ENCODE measurements around the gene CDC27. TPM values are rescaled to one million over a fixed set of nuclear protein-coding genes. Genes with fewer than 3 reads are reported as not detected.

The CDC27 gene
- total and polyA plus RNA-seq, 2 of the 4 experiments (the other 2 are of a cell fraction), result 47.7 to 190 TPM

DNA sequence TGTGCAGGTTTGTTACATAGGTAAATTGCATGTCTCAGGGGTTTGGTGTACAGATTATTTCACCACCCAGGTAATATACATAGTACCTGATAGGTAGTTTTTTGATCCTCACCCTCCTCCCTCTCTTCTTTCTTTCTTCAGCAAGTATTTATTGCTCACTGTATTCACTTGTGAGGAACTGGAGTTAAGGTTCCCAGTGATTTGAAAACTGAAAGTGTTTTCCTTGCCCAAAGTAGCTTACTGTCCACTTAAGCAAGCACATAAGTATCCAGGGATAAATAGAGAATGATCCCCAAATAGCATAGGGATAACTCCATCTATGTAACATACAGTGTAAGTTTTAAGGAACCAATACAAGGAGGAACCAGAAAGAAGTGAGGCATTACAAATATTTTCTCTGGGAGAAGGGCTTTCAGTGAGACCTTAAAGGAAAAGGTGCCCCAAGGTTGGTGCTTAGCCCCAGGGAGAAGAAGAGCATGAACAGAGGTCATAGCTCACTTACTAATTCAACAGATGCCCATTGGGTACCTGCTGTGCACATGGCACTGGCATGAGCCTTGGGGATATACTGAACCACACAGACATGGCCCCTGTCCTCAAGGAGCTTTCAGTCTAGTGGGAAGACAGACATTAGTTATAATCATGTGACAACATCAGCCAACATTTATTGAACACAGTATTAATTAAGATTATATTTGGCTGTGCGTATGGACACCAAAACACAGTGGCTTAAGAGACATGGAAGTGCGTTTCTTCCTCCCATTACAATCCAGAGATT, 37.0 kb upstream of the CDC27 start:
- no peaks in the 10 kb centered on the region for H3K9me3 ChIP-seq (ENCODE audit: control insufficient read depth, insufficient read depth, low read length)
- BruUV-seq (replicated peaks), result no TSS peak
- DNase-seq (peak; percentile 47), ATAC-seq (ENCODE audit: low read depth) (no peak)
- peaks cover 0 to 6% of the 10 kb centered on the region in 2 experiments; a peak in 1 of 4 replicates for H3K79me1 ChIP-seq (ENCODE audit: low read depth in 1 of 2, low read length in 2 of 2)
- peak overlapping the region; percentile 98 for H2AK5ac ChIP-seq (ENCODE audit: low read depth, low read length)
- H3K56ac ChIP-seq (ENCODE audit: extremely low read depth, insufficient read depth, low read length), result peak overlapping the region; percentile 96
- H4K91ac ChIP-seq (ENCODE audit: insufficient read depth, low read depth, low read length), result peak overlapping the region; percentile 87
- WGBS, 2 experiments (ENCODE audit: extremely low coverage in 2 of 2, insufficient read length in 1 of 2), result no CpG with 5 or more reads among the region's 2 CpGs
- peak overlapping the region; percentile 19; the same call in 1 of the 2 replicates for H3K4me2 ChIP-seq (ENCODE audit: low read depth, low read length)
- H3K27me3 ChIP-seq (ENCODE audit: control insufficient read depth, insufficient read depth, low read length), result no peaks in the 10 kb centered on the region
- intact Hi-C loops (cut with micrococcal nuclease), result no loop called here
- CTCF ChIA-PET, result no interaction called here
- POLR2A ChIA-PET (ENCODE audit: unreplicated experiment), result no interaction called here
- H2AK9ac ChIP-seq (replicated peaks; ENCODE audit: low read depth, low read length, poor library complexity), result peak overlapping the region; percentile 71
- peak overlapping the region; percentile 41; the same call in 1 of the 2 replicates for H3K23ac ChIP-seq (ENCODE audit: low read depth, low read length)
- peak overlapping the region; percentile 47 for H2AFZ ChIP-seq (replicated peaks; ENCODE audit: low read length, poor library complexity)
- H4K8ac ChIP-seq (ENCODE audit: low read depth in 2 of 2, low read length in 2 of 2), result peak overlapping the region; percentile 97 to 98
- peak overlapping the region; percentile 98 for H2BK15ac ChIP-seq (ENCODE audit: low read depth, low read length)
- no peak overlapping the region for H3K4me3 ChIP-seq (ENCODE audit: insufficient read depth, low read depth, low read length)
- peak overlapping the region; percentile 96 for H2BK120ac ChIP-seq (ENCODE audit: low read depth, low read length)
- no peak overlapping the region for H3K9ac ChIP-seq (ENCODE audit: low read depth, low read length)
- H3K18ac ChIP-seq (ENCODE audit: low read depth, low read length), result peak overlapping the region; percentile 87
- no peaks in the 10 kb centered on the region for H4K20me1 ChIP-seq (ENCODE audit: insufficient read depth, low read length)
- TF ChIP-seq RFX5 (IDR thresholded peaks at IDR 0.05; ENCODE audit: low read depth, low read length) (no peak), NFE2L2 (IDR thresholded peaks at IDR 0.05; ENCODE audit: low read depth, low read length) (no peak), FOS (IDR thresholded peaks at IDR 0.05; ENCODE audit: low read depth, low read length) (no peak), MXI1 (IDR thresholded peaks at IDR 0.05; ENCODE audit: borderline replicate concordance, low read depth, low read length) (no peak), MAFK (IDR thresholded peaks at IDR 0.05; ENCODE audit: low read depth, low read length) (no peak), SMC3 (IDR thresholded peaks at IDR 0.05; ENCODE audit: low read depth, low read length) (no peak), MAZ (IDR thresholded peaks at IDR 0.05; ENCODE audit: borderline replicate concordance, low read depth, low read length) (no peak), RCOR1 (IDR thresholded peaks at IDR 0.05; ENCODE audit: insufficient replicate concordance, low read length) (no peak), RAD21 (IDR thresholded peaks at IDR 0.05; ENCODE audit: low read length) (no peak), POLR2A (IDR thresholded peaks at IDR 0.05; ENCODE audit: low read depth, low read length) (no peak), CHD1 (IDR thresholded peaks at IDR 0.05; ENCODE audit: low read depth, low read length) (no peak)
- TF ChIP-seq, protein P1, sequence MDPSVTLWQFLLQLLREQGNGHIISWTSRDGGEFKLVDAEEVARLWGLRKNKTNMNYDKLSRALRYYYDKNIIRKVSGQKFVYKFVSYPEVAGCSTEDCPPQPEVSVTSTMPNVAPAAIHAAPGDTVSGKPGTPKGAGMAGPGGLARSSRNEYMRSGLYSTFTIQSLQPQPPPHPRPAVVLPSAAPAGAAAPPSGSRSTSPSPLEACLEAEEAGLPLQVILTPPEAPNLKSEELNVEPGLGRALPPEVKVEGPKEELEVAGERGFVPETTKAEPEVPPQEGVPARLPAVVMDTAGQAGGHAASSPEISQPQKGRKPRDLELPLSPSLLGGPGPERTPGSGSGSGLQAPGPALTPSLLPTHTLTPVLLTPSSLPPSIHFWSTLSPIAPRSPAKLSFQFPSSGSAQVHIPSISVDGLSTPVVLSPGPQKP (IDR thresholded peaks at IDR 0.05; ENCODE audit: borderline replicate concordance, low read depth, low read length), result no peak
- TF ChIP-seq, protein P2, sequence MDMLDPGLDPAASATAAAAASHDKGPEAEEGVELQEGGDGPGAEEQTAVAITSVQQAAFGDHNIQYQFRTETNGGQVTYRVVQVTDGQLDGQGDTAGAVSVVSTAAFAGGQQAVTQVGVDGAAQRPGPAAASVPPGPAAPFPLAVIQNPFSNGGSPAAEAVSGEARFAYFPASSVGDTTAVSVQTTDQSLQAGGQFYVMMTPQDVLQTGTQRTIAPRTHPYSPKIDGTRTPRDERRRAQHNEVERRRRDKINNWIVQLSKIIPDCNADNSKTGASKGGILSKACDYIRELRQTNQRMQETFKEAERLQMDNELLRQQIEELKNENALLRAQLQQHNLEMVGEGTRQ (IDR thresholded peaks at IDR 0.05; ENCODE audit: low read depth, low read length), result no peak
- TF ChIP-seq, protein P3, sequence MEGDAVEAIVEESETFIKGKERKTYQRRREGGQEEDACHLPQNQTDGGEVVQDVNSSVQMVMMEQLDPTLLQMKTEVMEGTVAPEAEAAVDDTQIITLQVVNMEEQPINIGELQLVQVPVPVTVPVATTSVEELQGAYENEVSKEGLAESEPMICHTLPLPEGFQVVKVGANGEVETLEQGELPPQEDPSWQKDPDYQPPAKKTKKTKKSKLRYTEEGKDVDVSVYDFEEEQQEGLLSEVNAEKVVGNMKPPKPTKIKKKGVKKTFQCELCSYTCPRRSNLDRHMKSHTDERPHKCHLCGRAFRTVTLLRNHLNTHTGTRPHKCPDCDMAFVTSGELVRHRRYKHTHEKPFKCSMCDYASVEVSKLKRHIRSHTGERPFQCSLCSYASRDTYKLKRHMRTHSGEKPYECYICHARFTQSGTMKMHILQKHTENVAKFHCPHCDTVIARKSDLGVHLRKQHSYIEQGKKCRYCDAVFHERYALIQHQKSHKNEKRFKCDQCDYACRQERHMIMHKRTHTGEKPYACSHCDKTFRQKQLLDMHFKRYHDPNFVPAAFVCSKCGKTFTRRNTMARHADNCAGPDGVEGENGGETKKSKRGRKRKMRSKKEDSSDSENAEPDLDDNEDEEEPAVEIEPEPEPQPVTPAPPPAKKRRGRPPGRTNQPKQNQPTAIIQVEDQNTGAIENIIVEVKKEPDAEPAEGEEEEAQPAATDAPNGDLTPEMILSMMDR (conservative IDR thresholded peaks at IDR 0.05; ENCODE audit: low read depth, low read length), result no peak
- H3K14ac ChIP-seq (replicated peaks; ENCODE audit: low read depth, low read length), result peak overlapping the region; percentile 81
- H3K4me1 ChIP-seq (ENCODE audit: control insufficient read depth, insufficient read depth, low read length), result peaks cover 27% of the 10 kb centered on the region
- H3K4ac ChIP-seq (ENCODE audit: low read depth, low read length), result peak overlapping the region; percentile 94
- in situ Hi-C loops (cut with MboI; ENCODE audit: low sequenced_read_pairs), result loop anchor here (10.0 kb wide), 1 partner anchor 389 kb away; no protein-coding TSS in a partner anchor
- dilution Hi-C loops (cut with HindIII; ENCODE audit: low sequenced_read_pairs, unreplicated experiment), result no loop called here
- H3K27ac ChIP-seq (ENCODE audit: insufficient read depth, low read length), result peak overlapping the region; percentile 35
- peak overlapping the region; percentile 56 for H4K5ac ChIP-seq (ENCODE audit: low read depth, low read length)
- H3K9me1 ChIP-seq (ENCODE audit: insufficient read depth, low read length), result peaks cover 8% of the 10 kb centered on the region
- no peaks in the 10 kb centered on the region for H3K36me3 ChIP-seq (ENCODE audit: control insufficient read depth, insufficient read depth, low read length)
- H2BK20ac ChIP-seq (ENCODE audit: low read depth, low read length), result peak overlapping the region; percentile 94
- H2BK5ac ChIP-seq (ENCODE audit: low read depth, low read length, poor library complexity, severe bottlenecking), result peak overlapping the region; percentile 92
